Mesendoderm (in vitro differentiated cells): ENCODE results near the gene WDR53. TPM values are rescaled to one million over a fixed set of nuclear protein-coding genes. Genes with fewer than 3 reads are reported as not detected.
"Not testable (repeated sequence)": the region's sequence is repeated elsewhere in the genome, so short reads cannot be mapped to it uniquely, and the experiment has no call there.

Experiments
- DNase-seq: peaks from one replicate; pipeline ENCODE4 v3.0.0; 2013
- H2AK5ac ChIP-seq: 2 replicates; pipeline ENCODE4 v1.6.1; 2013; ENCODE audit warnings: low read length, inconsistent platforms
- H2BK120ac ChIP-seq: 2 replicates; pipeline ENCODE4 v1.6.1; 2013; ENCODE audit warnings: low read depth, mild to moderate bottlenecking, low read length, moderate library complexity, mixed read lengths
- H2BK15ac ChIP-seq: replicated peaks from 2 replicates; pipeline ENCODE4 v1.6.1; 2013; ENCODE audit warnings: low read depth, mild to moderate bottlenecking, moderate library complexity
- H2BK5ac ChIP-seq: 2 replicates; pipeline ENCODE4 v1.6.1; 2013; ENCODE audit warnings: low read length, inconsistent platforms
- H3K18ac ChIP-seq: 2 replicates; pipeline ENCODE4 v1.6.1; 2013; ENCODE audit warnings: mild to moderate bottlenecking, low read length, mixed read lengths
- H3K23ac ChIP-seq: one replicate; pipeline ENCODE4 v1.6.1; 2013; ENCODE audit warnings: low read length
- H3K27ac ChIP-seq: 2 replicates; pipeline ENCODE4 v1.5.1; 2013; ENCODE audit warnings: low read depth, mild to moderate bottlenecking, inconsistent platforms, low read length, moderate library complexity
- H3K27me3 ChIP-seq: 2 replicates; pipeline ENCODE4 v1.6.1; 2013; ENCODE audit warnings: low read length, control low read depth, mild to moderate bottlenecking, inconsistent platforms; ENCODE audit not compliant: insufficient read depth, poor library complexity
- H3K36me3 ChIP-seq: 2 replicates; pipeline ENCODE4 v1.6.1; 2013; ENCODE audit warnings: low read length, inconsistent platforms; ENCODE audit not compliant: control insufficient read depth, insufficient read depth
- H3K4ac ChIP-seq: one replicate; pipeline ENCODE4 v1.6.1; 2013; ENCODE audit warnings: low read depth, mild to moderate bottlenecking, low read length, moderate library complexity
- H3K4me1 ChIP-seq: 2 replicates; pipeline ENCODE4 v1.6.1; 2013; ENCODE audit warnings: low read depth, low read length, inconsistent platforms; ENCODE audit not compliant: control insufficient read depth
- H3K4me2 ChIP-seq: 2 replicates; pipeline ENCODE4 v1.6.1; 2013; ENCODE audit warnings: low read length
- H3K4me3 ChIP-seq: 2 replicates; pipeline ENCODE4 v1.5.1; 2013; ENCODE audit warnings: mild to moderate bottlenecking, low read length
- H3K56ac ChIP-seq: one replicate; pipeline ENCODE4 v1.6.1; 2013; ENCODE audit warnings: low read length
- H3K79me1 ChIP-seq: 2 replicates; pipeline ENCODE4 v1.6.1; 2013; ENCODE audit warnings: low read length, inconsistent platforms
- H3K79me2 ChIP-seq: 2 replicates; pipeline ENCODE4 v1.6.1; 2013; ENCODE audit warnings: mild to moderate bottlenecking, low read length; ENCODE audit not compliant: control insufficient read depth, insufficient read depth
- H3K9ac ChIP-seq: 2 replicates; pipeline ENCODE4 v1.6.1; 2013; ENCODE audit warnings: low read length, inconsistent platforms
- H4K5ac ChIP-seq: one replicate; pipeline ENCODE4 v1.6.1; 2013; ENCODE audit warnings: low read length
- H4K8ac ChIP-seq: one replicate; pipeline ENCODE4 v1.6.1; 2013; ENCODE audit warnings: low read depth, mild to moderate bottlenecking, control low read depth, low read length, moderate library complexity
- WGBS: extraction: QIAGEN DNeasy Blood & Tissue Kit; methylation state at CpG from one replicate; pipeline ENCODE4 v1.1.7; 2013; ENCODE audit warnings: low lambda C conversion rate, missing lambda C conversion rate; ENCODE audit not compliant: insufficient coverage; ENCODE audit errors: extremely low coverage; 5-methylcytosine and 5-hydroxymethylcytosine counted together
- polyA plus RNA-seq, 2 experiments: library from polyadenylated mRNA; stranded (reverse); fragments of 200-250 nt; gene quantifications; one replicate each; pipeline ENCODE4 v1.2.3, GENCODE V29; 2013

WDR53 gene
- polyA plus RNA-seq (2013, experiment 1 of 2) = 11.9 TPM
- 11.2 TPM for polyA plus RNA-seq (2013, experiment 2 of 2)

GRCh38 chr3:196568246-196569002, at the start of gene WDR53, which contains the start of gene FBXO45:
WDR53 (minus strand) TSS chr3:196568554; CDS start chr3:196561475, 7,079 bp downstream.
FBXO45 (plus strand) TSS chr3:196568660; CDS start chr3:196568985, 325 bp downstream.
- Histone ChIP-seq H3K9ac (peak within 1 kb of the TSS; percentile 96), H2BK120ac (no peak within 1 kb of the TSS), H3K4ac (no peak within 1 kb of the TSS), H3K4me2 (peak within 1 kb of the TSS; percentile 90), H3K36me3 (no peaks in the 10 kb centered on the region), H2AK5ac (no peak within 1 kb of the TSS), H2BK5ac (peak within 1 kb of the TSS; percentile 43), H3K4me3 (peak within 1 kb of the TSS; percentile 95), H2BK15ac (no peak within 1 kb of the TSS), H4K8ac (no peak within 1 kb of the TSS), H3K18ac (no peak within 1 kb of the TSS), H3K27ac (peak within 1 kb of the TSS; percentile 62), H3K79me2 (peaks cover 26% of the 10 kb centered on the region), H3K27me3 (no peaks in the 10 kb centered on the region), H3K79me1 (peaks cover 18% of the 10 kb centered on the region), H3K4me1 (peaks cover 4% of the 10 kb centered on the region), H3K56ac (peak within 1 kb of the TSS; percentile 95), H3K23ac (no peak within 1 kb of the TSS), H4K5ac (no peak within 1 kb of the TSS)
- no CpG with 5 or more reads among the region's 87 CpGs for WGBS
- peak; percentile 98 for DNase-seq

- H2BK120ac ChIP-seq = no peak overlapping the region
- no peak overlapping the region for H2AK5ac ChIP-seq
- H3K36me3 ChIP-seq = no peaks in the 10 kb centered on the region
- H3K4me2 ChIP-seq = no peak overlapping the region
- no peak for DNase-seq
- no peaks in the 10 kb centered on the region for H3K79me2 ChIP-seq
- WGBS = no CpG with 5 or more reads among the region's 5 CpGs
- no peaks in the 10 kb centered on the region for H3K27me3 ChIP-seq
- H3K4me3 ChIP-seq = no peak overlapping the region
- H3K27ac ChIP-seq = no peak overlapping the region
- H3K23ac ChIP-seq = no peak overlapping the region
- H3K9ac ChIP-seq = no peak overlapping the region
- no peak overlapping the region for H2BK15ac ChIP-seq
- no peak overlapping the region for H4K5ac ChIP-seq
- peaks cover 1% of the 10 kb centered on the region for H3K4me1 ChIP-seq
- no peak overlapping the region for H3K4ac ChIP-seq
- H3K56ac ChIP-seq = no peak overlapping the region
- no peak overlapping the region for H2BK5ac ChIP-seq
- H3K18ac ChIP-seq = no peak overlapping the region
- no peaks in the 10 kb centered on the region for H3K79me1 ChIP-seq
- H4K8ac ChIP-seq = no peak overlapping the region
These were observed 48.9 kb upstream of the WDR53 start for GRCh38 chr3:196617256-196617655.

- not testable (repeated sequence) for H3K36me3 ChIP-seq, H4K5ac ChIP-seq
These were observed 46.9 kb upstream of the WDR53 start for GRCh38 chr3:196615234-196615633.

GRCh38 chr3:196611761-196612483, 43.6 kb upstream of the WDR53 start:
- no peak overlapping the region for H3K4me3 ChIP-seq
- peaks cover 7% of the 10 kb centered on the region for H3K4me1 ChIP-seq
- peak; percentile 73 for DNase-seq
- H3K79me2 ChIP-seq = no peaks in the 10 kb centered on the region
- H3K36me3 ChIP-seq = no peaks in the 10 kb centered on the region
- H2BK120ac ChIP-seq = no peak overlapping the region
- H2BK5ac ChIP-seq = peak overlapping the region; percentile 55
- peak overlapping the region; percentile 5 for H3K18ac ChIP-seq
- no peak overlapping the region for H3K23ac ChIP-seq
- H3K9ac ChIP-seq = no peak overlapping the region
- no peak overlapping the region for H4K8ac ChIP-seq
- no peak overlapping the region for H3K4ac ChIP-seq
- no CpG with 5 or more reads among the region's 10 CpGs for WGBS
- peak overlapping the region; percentile 75 for H3K56ac ChIP-seq
- H2BK15ac ChIP-seq = peak overlapping the region; percentile 79
- H3K27me3 ChIP-seq = no peaks in the 10 kb centered on the region
- H4K5ac ChIP-seq = peak overlapping the region; percentile 60
- H3K4me2 ChIP-seq = no peak overlapping the region
- H2AK5ac ChIP-seq = no peak overlapping the region
- H3K27ac ChIP-seq = no peak overlapping the region
- H3K79me1 ChIP-seq = no peaks in the 10 kb centered on the region

More at GRCh38 chr3:196615234-196615633, 46.9 kb upstream of the WDR53 start:
- H4K8ac ChIP-seq, H3K4me1 ChIP-seq, H3K4ac ChIP-seq, H2AK5ac ChIP-seq, H3K4me3 ChIP-seq, H3K79me1 ChIP-seq, H3K27ac ChIP-seq, H3K79me2 ChIP-seq, DNase-seq, H3K27me3 ChIP-seq, H2BK15ac ChIP-seq, H2BK120ac ChIP-seq, H3K56ac ChIP-seq, H2BK5ac ChIP-seq, H3K4me2 ChIP-seq, H3K23ac ChIP-seq, H3K18ac ChIP-seq, H3K9ac ChIP-seq: not testable (repeated sequence)
- no CpG with 5 or more reads among the region's 6 CpGs for WGBS

- no peak overlapping the region for H2BK15ac ChIP-seq
- no peak overlapping the region for H3K4me2 ChIP-seq
- DNase-seq = no peak
- H4K5ac ChIP-seq = no peak overlapping the region
- no peak overlapping the region for H4K8ac ChIP-seq
- no peak overlapping the region for H3K4ac ChIP-seq
- no peaks in the 10 kb centered on the region for H3K27me3 ChIP-seq
- H3K18ac ChIP-seq = no peak overlapping the region
- H3K4me3 ChIP-seq = no peak overlapping the region
- WGBS = no CpG with 5 or more reads among the region's 6 CpGs
- no peak overlapping the region for H3K27ac ChIP-seq
- H3K23ac ChIP-seq = no peak overlapping the region
- no peaks in the 10 kb centered on the region for H3K36me3 ChIP-seq
- H2BK5ac ChIP-seq = no peak overlapping the region
- no peaks in the 10 kb centered on the region for H3K79me2 ChIP-seq
- no peak overlapping the region for H2AK5ac ChIP-seq
- no peak overlapping the region for H3K9ac ChIP-seq
- H3K56ac ChIP-seq = no peak overlapping the region
- peaks cover 7% of the 10 kb centered on the region for H3K4me1 ChIP-seq
- no peak overlapping the region for H2BK120ac ChIP-seq
- no peaks in the 10 kb centered on the region for H3K79me1 ChIP-seq
These were observed 41.6 kb upstream of the WDR53 start for GRCh38 chr3:196609805-196610515.
